B cell (primary cell): ENCODE data around the gene TCF25. TPM values are rescaled to one million over a fixed set of nuclear protein-coding genes. Genes with fewer than 3 reads are reported as not detected.

Source experiments
- ATAC-seq: fragments of 200-7000 bp; cut with Tn5 transposase; one replicate; pipeline ENCODE4 v1.10.0; 2021; ENCODE audit warnings: low read depth, mild to moderate bottlenecking, moderate number of reproducible peaks, moderate library complexity
- CTCF ChIA-PET: fragments of 350-600 bp; sonication (Branson Sonifier 250); formaldehyde crosslinking; loops from one replicate; lab custom pipeline; 2021; ENCODE audit warnings: antibody characterized with exemption, inconsistent platforms; lab: Charles Lee
- POLR2A ChIA-PET: fragments of 350-600 bp; sonication (Branson Sonifier 250); formaldehyde crosslinking; loops from one replicate; lab custom pipeline; 2021; ENCODE audit warnings: antibody characterized with exemption; lab: Charles Lee
- DNase-seq: peaks from one replicate; pipeline ENCODE4 v3.0.0; 2013
- H2AFZ ChIP-seq: 2 replicates; pipeline ENCODE4 v1.6.1; 2012; ENCODE audit warnings: mild to moderate bottlenecking, low read depth, low read length; ENCODE audit not compliant: insufficient read depth, poor library complexity, severe bottlenecking
- H3K27ac ChIP-seq, 2 donors: 1 replicate in 1 of 2; 2 replicates in 1 of 2; pipeline ENCODE4 v1.5.1; 2012 to 2013; ENCODE audit warnings: low read length in 2 of 2, mild to moderate bottlenecking in 2 of 2, moderate library complexity in 1 of 2
- H3K27me3 ChIP-seq, 4 experiments: fragments of 200-600 bp in 1 of 4; sonication (generic) in 1 of 4; replicated peaks in 1 of 4; 1 replicate in 2 of 4; 2 replicates in 2 of 4; pipeline versions ENCODE4 v1.6.1 to v1.7.0; 2013 to 2016; ENCODE audit warnings: low read length in 3 of 4, mild to moderate bottlenecking in 2 of 4, mixed read lengths in 1 of 4, moderate library complexity in 1 of 4; ENCODE audit not compliant: insufficient read depth in 4 of 4, control insufficient read depth in 3 of 4; ENCODE audit errors: control extremely low read depth in 1 of 4
- H3K36me3 ChIP-seq, 2 experiments: replicated peaks in 1 of 2; 1 replicate in 1 of 2; 2 replicates in 1 of 2; pipeline versions ENCODE4 v1.6.1 to v1.7.1; 2013; ENCODE audit warnings: low read length in 1 of 2; ENCODE audit not compliant: insufficient read depth in 2 of 2, control insufficient read depth in 1 of 2; ENCODE audit errors: control extremely low read depth in 1 of 2, extremely low read depth in 1 of 2
- H3K4me1 ChIP-seq, 2 donors: fragments of 200-600 bp in 1 of 2; sonication (generic) in 1 of 2; 1 replicate in 1 of 2; 2 replicates in 1 of 2; pipeline versions ENCODE4 v1.5.1 to v1.6.1; 2013 to 2017; ENCODE audit warnings: low read length in 2 of 2; ENCODE audit not compliant: control insufficient read depth in 2 of 2, insufficient read depth in 2 of 2
- H3K4me2 ChIP-seq: replicated peaks from 2 replicates; pipeline ENCODE3; 2012; ENCODE audit warnings: mild to moderate bottlenecking, low read depth, low read length; ENCODE audit not compliant: poor library complexity, severe bottlenecking
- H3K4me3 ChIP-seq, 5 experiments: fragments of 200-600 bp in 1 of 5; sonication (generic) in 1 of 5; 1 replicate in 3 of 5; 2 replicates in 2 of 5; pipeline versions ENCODE4 v1.5.1 to v1.7.0; 2011 to 2016; ENCODE audit warnings: low read length in 4 of 5, mild to moderate bottlenecking in 4 of 5, low read depth in 2 of 5, control low read depth in 1 of 5, moderate library complexity in 1 of 5; ENCODE audit not compliant: insufficient read depth in 1 of 5; ENCODE audit errors: control extremely low read depth in 1 of 5, extremely low read depth in 1 of 5
- H3K79me2 ChIP-seq: fragments of 200-600 bp; sonication (generic); one replicate; pipeline ENCODE4 v1.6.0; 2016; ENCODE audit warnings: low read length; ENCODE audit not compliant: control insufficient read depth, insufficient read depth
- H3K9ac ChIP-seq: fragments of 200-600 bp; sonication (generic); 2 replicates; pipeline ENCODE4 v1.6.1; 2017; ENCODE audit warnings: mild to moderate bottlenecking, low read length, moderate library complexity
- H3K9me3 ChIP-seq, 3 donors: one replicate each; pipeline versions ENCODE4 v1.6.1 to v1.7.1; 2013; ENCODE audit warnings: low read length in 2 of 3; ENCODE audit not compliant: control insufficient read depth in 2 of 3, insufficient read depth in 1 of 3; ENCODE audit errors: control extremely low read depth in 1 of 3
- H4K20me1 ChIP-seq: 2 replicates; pipeline ENCODE4 v1.6.0; 2012; ENCODE audit warnings: mild to moderate bottlenecking, low read length; ENCODE audit not compliant: insufficient read depth, control insufficient read depth, poor library complexity, severe bottlenecking
- H3K27ac Mint-ChIP-seq: one replicate; pipeline ENCODE4 v1.8.0; 2021; ENCODE audit warnings: mixed read lengths
- H3K27me3 Mint-ChIP-seq: one replicate; pipeline ENCODE4 v1.8.0; 2021; ENCODE audit warnings: mixed read lengths
- H3K4me1 Mint-ChIP-seq: one replicate; pipeline ENCODE4 v1.8.0; 2021; ENCODE audit warnings: mixed read lengths
- H3K4me3 Mint-ChIP-seq: one replicate; pipeline ENCODE4 v1.8.0; 2021; ENCODE audit warnings: mixed read lengths
- H3K9me3 Mint-ChIP-seq: one replicate; pipeline ENCODE4 v1.8.0; 2022; ENCODE audit warnings: mixed read lengths; ENCODE audit not compliant: insufficient read depth
- EZH2 ChIP-seq: IDR thresholded peaks from 2 replicates; pipeline ENCODE4 v1.6.1; 2012; ENCODE audit warnings: borderline replicate concordance, low read depth, mild to moderate bottlenecking, moderate library complexity, low read length; ENCODE audit not compliant: insufficient read depth, poor library complexity, severe bottlenecking
- WGBS: methylation state at CpG from one replicate; pipeline ENCODE4 v1.1.5; 2013; ENCODE audit warnings: missing lambda C conversion rate; ENCODE audit not compliant: insufficient coverage; 5-methylcytosine and 5-hydroxymethylcytosine counted together
- intact Hi-C: fragments of 100-400 bp; cut with micrococcal nuclease; formaldehyde crosslinking; loops from one replicate; pipeline ENCODE4 v1.10.0; 2022
- polyA plus RNA-seq: library from polyadenylated mRNA; depleted of rRNA; stranded (reverse); fragments of >200 nt; gene quantifications from 2 replicates; pipeline ENCODE4 v1.2.3, GENCODE V29; 2012
- total RNA-seq, 2 donors: library from RNA; stranded (reverse); fragments of 120-200 nt in 1 of 2; gene quantifications; 1 replicate in 1 of 2; 2 replicates in 1 of 2; pipeline versions ENCODE4 v1.2.3 to v1.2.4, GENCODE V29; 2013 to 2022
- TF ChIP-seq, protein P1 (sequence below): fragments of 200-600 bp; IDR thresholded peaks from one replicate; pipeline ENCODE4 v1.8.0; 2022; ENCODE audit warnings: antibody characterized with exemption, mild to moderate bottlenecking

TCF25 gene
- total and polyA plus RNA-seq, 2 donors (not counting 1 experiment from before 2014, with no cell fraction given) = 200 to 444 TPM

DNA sequence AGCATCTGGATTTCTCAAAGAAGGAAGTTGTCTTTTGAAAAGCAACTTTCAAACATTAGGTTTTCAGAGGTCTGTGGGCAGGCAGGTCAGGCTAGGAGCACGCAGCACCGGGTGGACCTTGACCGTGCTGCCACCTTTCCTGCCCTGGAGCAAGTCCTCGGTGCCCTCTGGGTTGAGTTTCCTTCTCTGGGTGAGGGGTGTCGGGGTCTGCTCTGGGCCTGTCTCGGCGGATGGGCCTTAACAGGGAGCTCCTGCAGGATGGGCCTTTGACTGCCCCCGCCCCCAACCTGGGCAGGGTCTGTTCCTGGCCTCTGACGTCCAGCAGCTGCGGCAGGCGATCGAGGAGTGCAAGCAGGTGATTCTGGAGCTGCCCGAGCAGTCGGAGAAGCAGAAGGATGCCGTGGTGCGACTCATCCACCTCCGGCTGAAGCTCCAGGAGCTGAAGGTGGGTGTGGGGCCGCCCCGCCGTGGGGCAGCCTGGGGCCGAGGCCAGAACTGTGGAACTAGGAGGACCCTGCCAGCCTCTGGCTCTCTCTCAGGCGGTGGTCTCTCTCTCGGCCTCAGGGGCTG lies 83.9 kb downstream of the TCF25 start:
- H3K4me1 Mint-ChIP-seq = peaks cover 57% of the 10 kb centered on the region
- WGBS = 85% methylated on average over 20 of the region's 23 CpGs
- Histone ChIP-seq H3K27me3 (no peaks in the 10 kb centered on the region), H3K9ac (no peak overlapping the region), H3K36me3 (peaks cover 0 to 60% of the 10 kb centered on the region in 2 experiments), H3K4me3 (no peak overlapping the region), H3K4me2 (peak overlapping the region; percentile 68), H3K9me3 (peaks cover 0 to 10% (median 0%) of the 10 kb centered on the region in 3 donors), H3K79me2 (peaks cover 54% of the 10 kb centered on the region), H4K20me1 (peaks cover 79% of the 10 kb centered on the region), H3K4me1 (peaks cover 59 to 60% of the 10 kb centered on the region in 2 donors), H3K27ac (peak overlapping the region in 1 of 2 donors; percentile 26), H2AFZ (no peak overlapping the region)
- DNase-seq = no peak
- TF ChIP-seq EZH2 = no peak
- TF ChIP-seq, protein P1, sequence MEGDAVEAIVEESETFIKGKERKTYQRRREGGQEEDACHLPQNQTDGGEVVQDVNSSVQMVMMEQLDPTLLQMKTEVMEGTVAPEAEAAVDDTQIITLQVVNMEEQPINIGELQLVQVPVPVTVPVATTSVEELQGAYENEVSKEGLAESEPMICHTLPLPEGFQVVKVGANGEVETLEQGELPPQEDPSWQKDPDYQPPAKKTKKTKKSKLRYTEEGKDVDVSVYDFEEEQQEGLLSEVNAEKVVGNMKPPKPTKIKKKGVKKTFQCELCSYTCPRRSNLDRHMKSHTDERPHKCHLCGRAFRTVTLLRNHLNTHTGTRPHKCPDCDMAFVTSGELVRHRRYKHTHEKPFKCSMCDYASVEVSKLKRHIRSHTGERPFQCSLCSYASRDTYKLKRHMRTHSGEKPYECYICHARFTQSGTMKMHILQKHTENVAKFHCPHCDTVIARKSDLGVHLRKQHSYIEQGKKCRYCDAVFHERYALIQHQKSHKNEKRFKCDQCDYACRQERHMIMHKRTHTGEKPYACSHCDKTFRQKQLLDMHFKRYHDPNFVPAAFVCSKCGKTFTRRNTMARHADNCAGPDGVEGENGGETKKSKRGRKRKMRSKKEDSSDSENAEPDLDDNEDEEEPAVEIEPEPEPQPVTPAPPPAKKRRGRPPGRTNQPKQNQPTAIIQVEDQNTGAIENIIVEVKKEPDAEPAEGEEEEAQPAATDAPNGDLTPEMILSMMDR = no peak
- intact Hi-C loops = loop anchor here (2.0 kb wide), 1 partner anchor 16 kb away; no protein-coding TSS in a partner anchor
- no peak for ATAC-seq
- H3K9me3 Mint-ChIP-seq = no peaks in the 10 kb centered on the region
- POLR2A ChIA-PET = interaction anchor here (1.0 to 1.7 kb wide), 2 partner anchors 15 to 29 kb away, joined by 3 to 4 read pairs; no protein-coding TSS in a partner anchor
- CTCF ChIA-PET = interaction anchor here (0.7 to 1.4 kb wide), 4 partner anchors 10 to 47 kb away, joined by 3 to 4 read pairs (median 3); partner anchors contain the start of gene MC1R
- H3K27ac Mint-ChIP-seq = peak overlapping the region; percentile 85
- H3K4me3 Mint-ChIP-seq = peak overlapping the region; percentile 73
- no peaks in the 10 kb centered on the region for H3K27me3 Mint-ChIP-seq

DNA sequence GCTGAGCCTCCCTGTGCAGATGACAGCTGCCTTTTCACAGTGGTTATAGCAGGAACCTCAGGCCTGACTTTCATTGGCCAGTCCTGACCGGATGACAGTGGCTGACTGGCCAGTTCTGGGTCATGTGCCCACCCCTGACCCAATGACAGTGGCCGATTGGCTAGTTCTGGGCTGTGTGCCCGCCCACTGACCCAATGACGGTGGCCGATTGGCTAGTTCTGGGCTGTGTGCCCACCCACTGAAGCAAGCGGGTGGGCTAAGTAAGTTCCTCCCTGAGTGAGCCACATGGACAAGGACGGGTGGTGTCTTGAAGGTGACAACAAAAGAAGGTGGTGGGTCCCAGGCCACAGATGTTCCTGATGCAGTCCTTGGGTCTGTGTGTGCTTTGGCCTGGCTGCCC lies 84.7 kb downstream of the TCF25 start:
- Histone ChIP-seq H3K79me2 (peaks cover 48% of the 10 kb centered on the region), H3K9ac (no peak overlapping the region), H3K27me3 (no peaks in the 10 kb centered on the region), H3K27ac (no peak overlapping the region), H3K36me3 (peaks cover 0 to 56% of the 10 kb centered on the region in 2 experiments), H3K9me3 (peaks cover 0 to 10% (median 0%) of the 10 kb centered on the region in 3 donors), H3K4me3 (peak overlapping the region in 1 of 5 experiments; percentile 22), H3K4me2 (peak overlapping the region; percentile 68), H4K20me1 (peaks cover 72% of the 10 kb centered on the region), H3K4me1 (peaks cover 51 to 52% of the 10 kb centered on the region in 2 donors), H2AFZ (no peak overlapping the region)
- CTCF ChIA-PET = interaction anchor here (0.6 kb wide), 1 partner anchor 40 kb away, joined by 3 read pairs; no protein-coding TSS in a partner anchor
- DNase-seq (no peak), ATAC-seq (no peak)
- no peaks in the 10 kb centered on the region for H3K27me3 Mint-ChIP-seq
- H3K4me3 Mint-ChIP-seq = no peak overlapping the region
- H3K9me3 Mint-ChIP-seq = no peaks in the 10 kb centered on the region
- peaks cover 51% of the 10 kb centered on the region for H3K4me1 Mint-ChIP-seq
- H3K27ac Mint-ChIP-seq = no peak overlapping the region
- intact Hi-C loops = no loop called here
- POLR2A ChIA-PET = interaction anchor here (1.7 kb wide), 1 partner anchor 28 kb away, joined by 4 read pairs; no protein-coding TSS in a partner anchor
- no peak for TF ChIP-seq EZH2
- TF ChIP-seq, protein P1 = no peak
- WGBS = 98% methylated on average over 7 of the region's 7 CpGs
